Measurements from ENCODE around the gene AADAC.
"Not testable (repeated sequence)": the region's sequence is repeated elsewhere in the genome, so short reads cannot be mapped to it uniquely, and the experiment has no call there.

AADAC gene

DNA sequence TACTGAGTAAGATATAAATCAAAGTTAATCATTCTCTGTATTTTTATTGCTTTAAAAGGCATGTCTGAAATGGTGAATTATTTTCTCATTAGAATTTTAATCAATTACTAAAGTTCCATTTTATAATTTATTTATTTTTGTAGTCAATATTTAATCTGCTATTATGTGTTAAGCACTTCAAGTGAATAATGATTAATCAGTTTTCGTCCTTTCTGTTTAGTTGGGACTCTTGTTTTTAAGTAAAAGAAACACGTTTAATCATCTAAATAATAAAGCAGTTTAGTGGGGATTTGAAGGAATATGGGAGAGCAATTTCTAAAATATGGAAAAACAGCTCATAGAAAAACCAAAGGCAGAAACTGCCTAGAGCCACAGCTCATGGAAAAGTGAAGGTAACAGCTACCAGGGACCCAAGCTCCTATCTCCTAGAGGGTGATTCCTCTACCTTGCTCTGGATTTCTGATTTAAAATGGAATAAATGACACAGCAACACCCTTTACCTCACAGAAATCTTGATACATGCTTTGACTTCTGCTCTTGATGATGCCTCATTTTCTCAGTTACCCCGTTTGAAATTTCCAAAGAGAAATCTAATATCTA is 31.5 kb downstream of the AADAC start:
- no peaks in the 10 kb centered on the region for H3K36me3 ChIP-seq (ENCODE audit: control insufficient read depth in 1 of 2, insufficient read depth in 2 of 2, low read length in 2 of 2)
- H3K27me3 ChIP-seq (ENCODE audit: control insufficient read depth in 1 of 2, insufficient read depth in 2 of 2, low read length in 2 of 2), result no peaks in the 10 kb centered on the region
- peak overlapping the region in 1 of 2 donors; percentile 8 for H3K4me3 ChIP-seq (ENCODE audit: low read depth in 1 of 2, low read length in 2 of 2)
- H3K4me1 ChIP-seq (ENCODE audit: control insufficient read depth in 1 of 2, insufficient read depth in 2 of 2, low read length in 2 of 2), result peaks cover 0 to 10% of the 10 kb centered on the region in 2 donors
- H3K9ac ChIP-seq (ENCODE audit: low read depth in 1 of 2, low read length in 2 of 2), result no peak overlapping the region
- peaks cover 0 to 3% of the 10 kb centered on the region in 2 donors for H3K9me3 ChIP-seq (ENCODE audit: control insufficient read depth in 1 of 2, low read length in 2 of 2)
- H3K27ac ChIP-seq (ENCODE audit: low read depth, low read length), result no peak overlapping the region

DNA sequence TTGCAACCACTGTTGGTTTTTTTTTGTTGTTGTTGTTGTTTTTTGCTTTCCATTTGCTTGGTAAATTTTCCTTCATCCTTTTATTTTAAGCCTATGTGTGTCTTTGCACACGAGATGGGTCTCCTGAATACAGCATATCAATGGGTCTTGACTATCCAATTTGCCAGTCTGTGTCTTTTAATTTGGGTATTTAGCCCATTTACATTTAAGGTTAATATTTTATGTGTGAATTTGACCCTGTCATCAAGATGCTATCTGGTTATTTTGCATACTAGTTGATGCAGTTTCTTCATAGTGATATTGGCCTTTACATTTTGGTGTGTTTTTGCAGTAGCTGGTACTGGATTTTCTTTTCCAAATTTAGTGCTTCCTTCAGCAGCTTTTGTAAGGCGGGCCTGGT is 36.1 kb downstream of the AADAC start:
- H3K9ac ChIP-seq (ENCODE audit: low read depth in 1 of 2, low read length in 2 of 2); H3K4me1 ChIP-seq (ENCODE audit: control insufficient read depth in 1 of 2, insufficient read depth in 2 of 2, low read length in 2 of 2); H3K9me3 ChIP-seq (ENCODE audit: control insufficient read depth in 1 of 2, low read length in 2 of 2); H3K4me3 ChIP-seq (ENCODE audit: low read depth in 1 of 2, low read length in 2 of 2); H3K36me3 ChIP-seq (ENCODE audit: control insufficient read depth in 1 of 2, insufficient read depth in 2 of 2, low read length in 2 of 2); H3K27me3 ChIP-seq (ENCODE audit: control insufficient read depth in 1 of 2, insufficient read depth in 2 of 2, low read length in 2 of 2); H3K27ac ChIP-seq (ENCODE audit: low read depth, low read length): not testable (repeated sequence)

DNA sequence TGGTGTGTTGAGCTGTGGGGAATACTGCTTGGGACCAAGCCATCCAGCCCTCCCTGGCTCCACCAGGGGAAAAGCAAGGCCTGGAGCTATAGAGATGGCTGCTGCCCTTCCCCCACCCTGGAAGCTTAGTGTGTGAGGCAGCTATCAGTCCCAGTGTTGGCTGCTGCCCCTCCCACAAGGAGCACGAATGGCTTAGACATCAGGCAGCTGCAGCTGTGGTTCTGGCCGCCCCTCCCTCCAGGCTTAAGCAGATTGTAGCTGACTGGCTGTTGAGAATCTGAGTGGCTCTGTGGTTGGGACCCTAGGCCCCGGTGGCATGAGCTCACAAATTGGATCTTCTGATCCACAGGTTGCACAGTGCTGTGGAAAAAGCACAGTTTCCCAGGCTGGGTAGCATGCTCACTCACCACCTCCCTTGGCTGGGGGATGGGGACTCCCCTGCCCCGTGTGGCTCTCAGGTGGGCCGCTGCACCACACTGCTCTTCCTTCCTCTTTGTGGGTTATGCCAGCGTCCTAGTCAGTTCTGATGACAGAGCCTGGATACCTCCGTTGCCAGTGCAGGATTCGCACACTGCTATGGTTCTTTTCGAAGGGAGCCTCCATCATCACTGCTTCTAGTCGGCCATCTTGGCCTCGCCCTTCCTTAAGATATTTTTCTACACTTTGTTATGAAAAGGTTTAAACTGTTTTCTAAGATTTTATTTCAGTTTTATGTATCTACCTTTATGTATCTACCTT is 38.3 kb downstream of the AADAC start:
- H3K4me1 ChIP-seq (ENCODE audit: control insufficient read depth in 1 of 2, insufficient read depth in 2 of 2, low read length in 2 of 2), result no peaks in the 10 kb centered on the region
- H3K36me3 ChIP-seq (ENCODE audit: control insufficient read depth in 1 of 2, insufficient read depth in 2 of 2, low read length in 2 of 2), result no peaks in the 10 kb centered on the region
- H3K4me3 ChIP-seq (ENCODE audit: low read depth in 1 of 2, low read length in 2 of 2), result no peak overlapping the region
- no peaks in the 10 kb centered on the region for H3K27me3 ChIP-seq (ENCODE audit: control insufficient read depth in 1 of 2, insufficient read depth in 2 of 2, low read length in 2 of 2)
- H3K27ac ChIP-seq (ENCODE audit: low read depth, low read length), result no peak overlapping the region
- no peak overlapping the region for H3K9ac ChIP-seq (ENCODE audit: low read depth in 1 of 2, low read length in 2 of 2)
- peaks cover 0 to 3% of the 10 kb centered on the region in 2 donors for H3K9me3 ChIP-seq (ENCODE audit: control insufficient read depth in 1 of 2, low read length in 2 of 2)

DNA sequence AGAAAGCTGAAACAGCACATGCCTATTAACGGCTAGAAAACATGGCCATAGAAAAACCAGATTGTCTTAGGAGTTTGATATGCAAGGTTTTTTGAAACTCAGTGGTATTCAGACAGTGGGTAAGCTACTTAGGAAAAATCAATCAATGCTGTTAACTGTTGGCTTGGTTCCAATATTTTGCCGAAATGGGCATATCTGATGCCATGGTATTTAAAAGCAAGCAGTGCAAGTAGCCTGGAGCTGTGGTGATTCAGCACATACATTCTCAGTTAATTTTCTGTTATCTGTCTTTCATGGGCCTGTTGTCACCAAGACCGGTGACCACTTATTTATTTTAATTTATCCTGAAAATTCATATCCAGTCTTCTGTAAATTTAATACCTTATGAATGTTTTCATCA is 42.2 kb downstream of the AADAC start:
- H3K36me3 ChIP-seq (ENCODE audit: control insufficient read depth in 1 of 2, insufficient read depth in 2 of 2, low read length in 2 of 2), result no peaks in the 10 kb centered on the region
- no peaks in the 10 kb centered on the region for H3K9me3 ChIP-seq (ENCODE audit: control insufficient read depth in 1 of 2, low read length in 2 of 2)
- peaks cover 0 to 20% of the 10 kb centered on the region in 2 donors for H3K4me1 ChIP-seq (ENCODE audit: control insufficient read depth in 1 of 2, insufficient read depth in 2 of 2, low read length in 2 of 2)
- H3K27ac ChIP-seq (ENCODE audit: low read depth, low read length), result no peak overlapping the region
- H3K27me3 ChIP-seq (ENCODE audit: control insufficient read depth in 1 of 2, insufficient read depth in 2 of 2, low read length in 2 of 2), result no peaks in the 10 kb centered on the region
- H3K9ac ChIP-seq (ENCODE audit: low read depth in 1 of 2, low read length in 2 of 2), result no peak overlapping the region
- no peak overlapping the region for H3K4me3 ChIP-seq (ENCODE audit: low read depth in 1 of 2, low read length in 2 of 2)

DNA sequence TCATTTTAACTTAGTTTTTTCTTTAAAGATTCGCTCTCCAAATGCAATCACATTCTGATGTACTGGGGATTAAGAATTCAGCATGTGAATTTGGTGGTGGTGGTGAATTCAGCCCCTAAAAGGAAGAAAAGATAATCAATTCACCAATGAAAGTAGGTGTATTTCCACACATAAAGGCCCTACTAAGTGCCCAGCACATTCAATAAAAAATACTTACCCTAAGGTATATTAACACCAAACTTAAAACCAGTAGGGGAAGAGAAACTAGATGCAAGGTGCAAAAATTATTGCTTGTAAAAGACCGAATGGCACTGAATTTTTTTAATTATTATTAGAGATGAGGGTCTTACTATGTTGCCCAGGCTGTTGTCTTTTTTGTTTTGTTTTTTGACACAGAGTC is 42.7 kb downstream of the AADAC start:
- no peak overlapping the region for H3K27ac ChIP-seq (ENCODE audit: low read depth, low read length)
- H3K4me3 ChIP-seq (ENCODE audit: low read depth in 1 of 2, low read length in 2 of 2), result no peak overlapping the region
- H3K27me3 ChIP-seq (ENCODE audit: control insufficient read depth in 1 of 2, insufficient read depth in 2 of 2, low read length in 2 of 2), result no peaks in the 10 kb centered on the region
- H3K4me1 ChIP-seq (ENCODE audit: control insufficient read depth in 1 of 2, insufficient read depth in 2 of 2, low read length in 2 of 2), result peaks cover 0 to 20% of the 10 kb centered on the region in 2 donors
- no peak overlapping the region for H3K9ac ChIP-seq (ENCODE audit: low read depth in 1 of 2, low read length in 2 of 2)
- H3K36me3 ChIP-seq (ENCODE audit: control insufficient read depth in 1 of 2, insufficient read depth in 2 of 2, low read length in 2 of 2), result no peaks in the 10 kb centered on the region
- H3K9me3 ChIP-seq (ENCODE audit: control insufficient read depth in 1 of 2, low read length in 2 of 2), result no peaks in the 10 kb centered on the region

DNA sequence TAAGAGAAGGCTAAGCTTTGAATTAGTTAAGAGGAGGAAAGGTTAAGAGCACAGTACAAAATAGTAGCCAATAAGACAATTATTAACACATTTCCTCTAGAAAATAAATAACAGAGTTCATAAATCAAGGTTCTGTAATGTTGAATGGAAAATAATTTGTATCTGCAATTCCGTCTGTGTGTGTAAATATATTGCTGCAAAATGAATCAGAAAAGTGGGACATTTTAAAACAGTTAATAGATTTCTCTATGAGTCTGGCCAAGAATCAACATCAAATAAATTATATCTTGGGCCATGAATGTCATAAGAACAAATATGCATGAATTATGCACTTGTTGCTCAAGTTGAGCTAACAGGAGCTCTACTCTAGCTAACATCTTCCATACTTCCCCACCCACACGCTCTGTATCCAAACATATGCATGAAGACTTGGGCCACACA is 45.3 kb downstream of the AADAC start:
- Histone ChIP-seq H3K4me3 (ENCODE audit: low read depth in 1 of 2, low read length in 2 of 2) (no peak overlapping the region), H3K27me3 (ENCODE audit: control insufficient read depth in 1 of 2, insufficient read depth in 2 of 2, low read length in 2 of 2) (no peaks in the 10 kb centered on the region), H3K4me1 (ENCODE audit: control insufficient read depth in 1 of 2, insufficient read depth in 2 of 2, low read length in 2 of 2) (peaks cover 0 to 20% of the 10 kb centered on the region in 2 donors), H3K9me3 (ENCODE audit: control insufficient read depth in 1 of 2, low read length in 2 of 2) (no peaks in the 10 kb centered on the region), H3K36me3 (ENCODE audit: control insufficient read depth in 1 of 2, insufficient read depth in 2 of 2, low read length in 2 of 2) (no peaks in the 10 kb centered on the region), H3K9ac (ENCODE audit: low read depth in 1 of 2, low read length in 2 of 2) (no peak overlapping the region), H3K27ac (ENCODE audit: low read depth, low read length) (no peak overlapping the region)

DNA sequence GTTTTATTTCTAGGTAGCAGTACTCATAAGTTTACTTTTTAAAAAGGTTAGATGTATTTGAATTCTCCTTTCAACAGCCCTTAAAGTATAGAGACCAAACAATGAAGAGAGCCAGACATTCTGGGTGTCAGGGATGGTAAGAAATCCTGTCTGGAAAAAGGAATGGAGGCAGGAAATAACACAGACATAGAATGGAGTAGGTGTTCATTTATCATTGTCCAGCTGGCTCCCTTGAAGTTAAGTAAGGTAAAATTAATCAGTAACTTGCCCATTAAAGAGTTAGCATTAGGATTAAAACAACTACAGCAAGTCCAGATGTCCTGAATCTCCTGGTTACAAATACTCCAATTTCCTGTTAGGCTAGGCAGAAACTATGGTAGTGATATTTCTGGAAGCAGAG is 46.0 kb downstream of the AADAC start:
- Histone ChIP-seq H3K27me3 (ENCODE audit: control insufficient read depth in 1 of 2, insufficient read depth in 2 of 2, low read length in 2 of 2) (no peaks in the 10 kb centered on the region), H3K27ac (ENCODE audit: low read depth, low read length) (no peak overlapping the region), H3K36me3 (ENCODE audit: control insufficient read depth in 1 of 2, insufficient read depth in 2 of 2, low read length in 2 of 2) (no peaks in the 10 kb centered on the region), H3K9me3 (ENCODE audit: control insufficient read depth in 1 of 2, low read length in 2 of 2) (no peaks in the 10 kb centered on the region), H3K4me3 (ENCODE audit: low read depth in 1 of 2, low read length in 2 of 2) (no peak overlapping the region), H3K4me1 (ENCODE audit: control insufficient read depth in 1 of 2, insufficient read depth in 2 of 2, low read length in 2 of 2) (peaks cover 0 to 20% of the 10 kb centered on the region in 2 donors), H3K9ac (ENCODE audit: low read depth in 1 of 2, low read length in 2 of 2) (no peak overlapping the region)

DNA sequence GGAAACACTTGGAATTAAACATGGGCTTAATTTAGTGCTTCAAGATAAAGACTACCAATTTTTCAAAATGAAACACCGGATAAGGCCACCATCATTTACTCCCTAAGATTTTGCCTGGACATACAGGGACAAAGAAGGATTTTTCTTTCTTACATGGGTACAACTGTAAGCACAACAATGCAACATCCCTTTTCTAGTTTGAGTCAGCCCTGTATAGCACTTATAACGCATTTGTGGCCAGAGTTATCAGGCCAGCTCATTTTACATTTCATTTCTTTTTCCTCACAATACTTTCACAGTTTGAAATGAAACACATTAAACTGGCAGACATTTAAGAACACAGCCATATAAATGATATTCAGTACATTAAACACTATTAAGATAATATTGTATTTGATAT is 49.7 kb downstream of the AADAC start:
- H3K27ac ChIP-seq (ENCODE audit: low read depth, low read length), result no peak overlapping the region
- no peak overlapping the region for H3K9ac ChIP-seq (ENCODE audit: low read depth in 1 of 2, low read length in 2 of 2)
- no peak overlapping the region for H3K4me3 ChIP-seq (ENCODE audit: low read depth in 1 of 2, low read length in 2 of 2)
- H3K9me3 ChIP-seq (ENCODE audit: control insufficient read depth in 1 of 2, low read length in 2 of 2), result no peaks in the 10 kb centered on the region
- no peaks in the 10 kb centered on the region for H3K27me3 ChIP-seq (ENCODE audit: control insufficient read depth in 1 of 2, insufficient read depth in 2 of 2, low read length in 2 of 2)
- H3K4me1 ChIP-seq (ENCODE audit: control insufficient read depth in 1 of 2, insufficient read depth in 2 of 2, low read length in 2 of 2), result peaks cover 0 to 20% of the 10 kb centered on the region in 2 donors
- no peaks in the 10 kb centered on the region for H3K36me3 ChIP-seq (ENCODE audit: control insufficient read depth in 1 of 2, insufficient read depth in 2 of 2, low read length in 2 of 2)

DNA sequence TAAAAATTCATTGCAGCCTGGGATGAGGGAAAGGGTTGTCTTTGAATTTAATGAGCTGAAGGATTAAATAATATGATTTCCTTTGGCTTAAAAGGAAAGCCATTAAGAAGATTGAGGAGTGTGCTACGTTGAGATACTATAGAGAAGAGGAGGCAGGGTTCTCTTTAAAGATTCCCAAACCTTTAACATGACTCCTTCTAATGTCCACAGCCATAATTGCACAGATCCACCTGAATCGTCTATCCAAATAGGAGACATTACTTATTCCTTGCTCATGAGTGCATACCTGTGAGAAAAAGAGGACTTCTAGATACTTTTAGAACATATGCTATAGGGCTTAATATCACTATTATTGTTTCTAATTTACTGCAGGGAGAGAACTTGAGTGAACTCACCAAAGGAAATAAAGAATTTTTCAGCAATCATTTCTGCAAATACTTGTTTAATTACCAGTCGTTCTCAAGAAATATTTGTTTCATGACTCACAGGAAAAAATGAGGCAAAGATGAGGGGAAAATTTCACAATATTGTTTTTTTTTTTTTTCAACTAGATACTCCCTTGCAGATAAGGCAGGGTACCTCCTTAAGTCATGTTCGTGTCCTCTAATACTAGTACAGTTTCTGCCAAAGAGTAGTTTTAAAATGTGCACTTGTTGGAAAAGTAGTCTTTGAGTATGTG is 50.6 kb downstream of the AADAC start:
- Histone ChIP-seq H3K36me3 (ENCODE audit: control insufficient read depth in 1 of 2, insufficient read depth in 2 of 2, low read length in 2 of 2) (no peaks in the 10 kb centered on the region), H3K9me3 (ENCODE audit: control insufficient read depth in 1 of 2, low read length in 2 of 2) (no peaks in the 10 kb centered on the region), H3K9ac (ENCODE audit: low read depth in 1 of 2, low read length in 2 of 2) (no peak overlapping the region), H3K27ac (ENCODE audit: low read depth, low read length) (no peak overlapping the region), H3K27me3 (ENCODE audit: control insufficient read depth in 1 of 2, insufficient read depth in 2 of 2, low read length in 2 of 2) (no peaks in the 10 kb centered on the region), H3K4me3 (ENCODE audit: low read depth in 1 of 2, low read length in 2 of 2) (no peak overlapping the region), H3K4me1 (ENCODE audit: control insufficient read depth in 1 of 2, insufficient read depth in 2 of 2, low read length in 2 of 2) (peaks cover 0 to 12% of the 10 kb centered on the region in 2 donors)

DNA sequence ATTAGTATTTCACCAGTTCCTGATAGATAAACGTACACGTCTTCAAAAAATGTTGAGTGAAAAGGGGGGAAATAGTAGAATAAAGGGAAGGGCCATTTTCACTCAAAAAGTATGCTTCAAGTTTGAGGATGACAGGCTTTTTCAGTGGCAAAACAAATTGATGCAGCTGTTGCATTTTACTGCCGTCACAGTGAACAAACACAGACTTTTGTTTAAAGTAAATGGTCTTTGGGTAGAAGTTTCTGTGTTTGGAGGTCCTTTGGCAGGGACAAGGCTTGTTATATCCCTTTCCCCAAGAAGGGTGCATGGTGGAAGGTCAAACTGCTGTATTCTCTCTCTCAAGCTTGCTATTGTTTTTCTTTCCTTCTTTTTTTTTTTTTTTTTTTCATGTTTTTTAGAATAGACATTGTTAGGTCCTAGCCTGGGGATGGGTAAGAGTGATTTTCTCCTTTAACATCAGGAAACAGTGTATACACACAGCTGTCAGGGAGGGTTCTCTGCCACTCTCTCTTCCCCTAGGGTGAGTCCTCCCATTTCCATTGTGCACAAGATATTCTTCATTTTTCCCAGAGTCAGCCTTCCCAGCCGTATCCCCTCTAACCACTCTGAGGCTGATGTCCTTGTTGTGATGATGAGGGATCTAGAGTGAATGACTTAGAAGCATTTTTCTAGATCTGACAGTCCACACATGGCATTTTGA is 52.9 kb downstream of the AADAC start:
- Histone ChIP-seq H3K4me3 (ENCODE audit: low read depth in 1 of 2, low read length in 2 of 2) (no peak overlapping the region), H3K27me3 (ENCODE audit: control insufficient read depth in 1 of 2, insufficient read depth in 2 of 2, low read length in 2 of 2) (no peaks in the 10 kb centered on the region), H3K9ac (ENCODE audit: low read depth in 1 of 2, low read length in 2 of 2) (no peak overlapping the region), H3K36me3 (ENCODE audit: control insufficient read depth in 1 of 2, insufficient read depth in 2 of 2, low read length in 2 of 2) (no peaks in the 10 kb centered on the region), H3K4me1 (ENCODE audit: control insufficient read depth in 1 of 2, insufficient read depth in 2 of 2, low read length in 2 of 2) (no peaks in the 10 kb centered on the region), H3K27ac (ENCODE audit: low read depth, low read length) (no peak overlapping the region), H3K9me3 (ENCODE audit: control insufficient read depth in 1 of 2, low read length in 2 of 2) (no peaks in the 10 kb centered on the region)
